Astrocyte (in vitro differentiated cells and primary cell): ENCODE measurements around the gene ANKRD28. TPM values are rescaled to one million over a fixed set of nuclear protein-coding genes. Genes with fewer than 3 reads are reported as not detected.

ENCODE experiments used
- DNase-seq: peaks from one replicate; pipeline ENCODE4 v3.0.0-alpha.2; 2010; ENCODE audit warnings: low read depth
- FAIRE-seq: peaks from 2 replicates; lab custom pipeline; 2011; peaks lifted over from hg19 to GRCh38; lab: Jason Lieb, UNC
- H2AFZ ChIP-seq: 2 replicates; pipeline ENCODE4 v1.6.0; 2012; ENCODE audit warnings: low read depth, low read length, inconsistent platforms
- H3K27ac ChIP-seq: 2 replicates; pipeline ENCODE4 v1.5.1; 2011; ENCODE audit warnings: low read depth, low read length, inconsistent platforms
- H3K27me3 ChIP-seq: 2 replicates; pipeline ENCODE4 v1.6.0; 2011; ENCODE audit warnings: low read length, inconsistent platforms; ENCODE audit not compliant: insufficient read depth
- H3K36me3 ChIP-seq: 2 replicates; pipeline ENCODE4 v1.5.1; 2011; ENCODE audit warnings: low read length, inconsistent platforms; ENCODE audit not compliant: insufficient read depth
- H3K4me1 ChIP-seq: 2 replicates; pipeline ENCODE4 v1.5.1; 2011; ENCODE audit warnings: low read length, inconsistent platforms; ENCODE audit not compliant: insufficient read depth
- H3K4me2 ChIP-seq: 2 replicates; pipeline ENCODE4 v1.6.0; 2012; ENCODE audit warnings: low read length, inconsistent platforms
- H3K4me3 ChIP-seq: 2 replicates; pipeline ENCODE4 v1.5.1; 2011; ENCODE audit warnings: low read depth, mild to moderate bottlenecking, low read length, inconsistent platforms; ENCODE audit not compliant: insufficient read depth
- H3K79me2 ChIP-seq: 2 replicates; pipeline ENCODE4 v1.6.0; 2012; ENCODE audit warnings: mild to moderate bottlenecking, low read length, inconsistent platforms; ENCODE audit not compliant: insufficient read depth
- H3K9ac ChIP-seq: 2 replicates; pipeline ENCODE4 v1.6.0; 2012; ENCODE audit warnings: mild to moderate bottlenecking, low read length, inconsistent platforms
- H3K9me3 ChIP-seq: 2 replicates; pipeline ENCODE4 v1.5.1; 2012; ENCODE audit warnings: low read depth, mild to moderate bottlenecking, low read length, inconsistent platforms; ENCODE audit not compliant: insufficient read depth
- H4K20me1 ChIP-seq: 2 replicates; pipeline ENCODE4 v1.6.0; 2012; ENCODE audit warnings: low read length, inconsistent platforms; ENCODE audit not compliant: insufficient read depth
- H3K27ac Mint-ChIP-seq: one replicate; pipeline ENCODE4 v1.8.0; 2021; ENCODE audit warnings: mild to moderate bottlenecking, mixed read lengths; ENCODE audit not compliant: unreplicated experiment
- H3K27me3 Mint-ChIP-seq: one replicate; pipeline ENCODE4 v1.8.0; 2021; ENCODE audit warnings: low read depth, mixed read lengths; ENCODE audit not compliant: unreplicated experiment
- H3K36me3 Mint-ChIP-seq: one replicate; pipeline ENCODE4 v1.8.0; 2021; ENCODE audit warnings: low read depth, mixed read lengths; ENCODE audit not compliant: unreplicated experiment
- H3K4me1 Mint-ChIP-seq: one replicate; pipeline ENCODE4 v1.8.0; 2021; ENCODE audit warnings: low read depth, mixed read lengths; ENCODE audit not compliant: unreplicated experiment
- H3K4me3 Mint-ChIP-seq: one replicate; pipeline ENCODE4 v1.8.0; 2021; ENCODE audit warnings: mild to moderate bottlenecking, moderate library complexity, mixed read lengths; ENCODE audit not compliant: unreplicated experiment
- H3K9me3 Mint-ChIP-seq: one replicate; pipeline ENCODE4 v1.8.0; 2021; ENCODE audit warnings: mild to moderate bottlenecking, mixed read lengths; ENCODE audit not compliant: unreplicated experiment
- EZH2 ChIP-seq: IDR thresholded peaks from 2 replicates; pipeline ENCODE4 v1.6.1; 2012; ENCODE audit warnings: mild to moderate bottlenecking, low read length, inconsistent platforms; ENCODE audit not compliant: insufficient read depth
- total RNA-seq: library from RNA; stranded (reverse); gene quantifications from 2 replicates; pipeline ENCODE4 v1.2.1, GENCODE V29; 2021
- TF ChIP-seq, protein P1 (sequence below): IDR thresholded peaks from 2 replicates; pipeline ENCODE4 v1.5.1; 2011; ENCODE audit warnings: low read depth, mild to moderate bottlenecking, inconsistent platforms, low read length, moderate library complexity; ENCODE audit not compliant: insufficient read depth

ANKRD28 gene
- total RNA-seq, 1 donor from 2014 or later, result 61.3 TPM

GRCh38 chr3:15693355-15693754, 104.4 kb downstream of the ANKRD28 start:
- Histone ChIP-seq H3K4me3 (no peak overlapping the region), H3K36me3 (peaks cover 21% of the 10 kb centered on the region), H3K4me1 (no peaks in the 10 kb centered on the region), H3K4me2 (no peak overlapping the region), H2AFZ (no peak overlapping the region), H4K20me1 (no peaks in the 10 kb centered on the region), H3K79me2 (no peaks in the 10 kb centered on the region), H3K27me3 (no peaks in the 10 kb centered on the region), H3K9ac (no peak overlapping the region), H3K9me3 (no peaks in the 10 kb centered on the region), H3K27ac (no peak overlapping the region)
- no peaks in the 10 kb centered on the region for H3K9me3 Mint-ChIP-seq
- DNase-seq, result peak; percentile 12
- no peaks in the 10 kb centered on the region for H3K4me1 Mint-ChIP-seq
- FAIRE-seq, result no peak
- no peaks in the 10 kb centered on the region for H3K27me3 Mint-ChIP-seq
- H3K4me3 Mint-ChIP-seq, result no peak overlapping the region
- TF ChIP-seq, protein P1, sequence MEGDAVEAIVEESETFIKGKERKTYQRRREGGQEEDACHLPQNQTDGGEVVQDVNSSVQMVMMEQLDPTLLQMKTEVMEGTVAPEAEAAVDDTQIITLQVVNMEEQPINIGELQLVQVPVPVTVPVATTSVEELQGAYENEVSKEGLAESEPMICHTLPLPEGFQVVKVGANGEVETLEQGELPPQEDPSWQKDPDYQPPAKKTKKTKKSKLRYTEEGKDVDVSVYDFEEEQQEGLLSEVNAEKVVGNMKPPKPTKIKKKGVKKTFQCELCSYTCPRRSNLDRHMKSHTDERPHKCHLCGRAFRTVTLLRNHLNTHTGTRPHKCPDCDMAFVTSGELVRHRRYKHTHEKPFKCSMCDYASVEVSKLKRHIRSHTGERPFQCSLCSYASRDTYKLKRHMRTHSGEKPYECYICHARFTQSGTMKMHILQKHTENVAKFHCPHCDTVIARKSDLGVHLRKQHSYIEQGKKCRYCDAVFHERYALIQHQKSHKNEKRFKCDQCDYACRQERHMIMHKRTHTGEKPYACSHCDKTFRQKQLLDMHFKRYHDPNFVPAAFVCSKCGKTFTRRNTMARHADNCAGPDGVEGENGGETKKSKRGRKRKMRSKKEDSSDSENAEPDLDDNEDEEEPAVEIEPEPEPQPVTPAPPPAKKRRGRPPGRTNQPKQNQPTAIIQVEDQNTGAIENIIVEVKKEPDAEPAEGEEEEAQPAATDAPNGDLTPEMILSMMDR, result peak; percentile 26
- no peak for TF ChIP-seq EZH2
- no peak overlapping the region for H3K27ac Mint-ChIP-seq
- peaks cover 8% of the 10 kb centered on the region for H3K36me3 Mint-ChIP-seq

DNA sequence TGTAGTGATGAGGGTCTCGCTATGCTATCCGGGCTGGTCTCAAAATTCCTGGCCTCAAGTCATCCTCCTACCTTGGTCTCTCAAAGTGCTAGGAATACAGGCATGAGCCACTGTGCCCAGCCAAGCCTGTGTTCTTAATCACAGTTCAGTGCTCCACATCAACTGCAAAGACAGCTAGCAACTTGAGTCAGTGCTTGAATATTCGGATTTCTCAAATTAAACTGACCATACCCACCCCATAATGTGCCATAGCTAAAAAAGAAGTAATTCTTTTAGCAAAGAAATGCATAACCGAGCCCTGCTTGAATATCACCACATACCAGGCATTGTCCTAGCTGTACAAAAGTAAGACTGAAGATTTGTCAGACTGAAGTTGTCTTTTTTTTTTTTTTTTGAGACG, 107.0 kb downstream of the ANKRD28 start:
- H2AFZ ChIP-seq, result no peak overlapping the region
- no peak overlapping the region for H3K9ac ChIP-seq
- H3K4me3 ChIP-seq, result no peak overlapping the region
- H3K79me2 ChIP-seq, result no peaks in the 10 kb centered on the region
- H3K27me3 Mint-ChIP-seq, result no peaks in the 10 kb centered on the region
- no peaks in the 10 kb centered on the region for H3K9me3 Mint-ChIP-seq
- DNase-seq (no peak), FAIRE-seq (no peak)
- H3K36me3 ChIP-seq, result peaks cover 28% of the 10 kb centered on the region
- H3K27ac ChIP-seq, result no peak overlapping the region
- H3K4me3 Mint-ChIP-seq, result no peak overlapping the region
- peaks cover 12% of the 10 kb centered on the region for H3K36me3 Mint-ChIP-seq
- no peak overlapping the region for H3K4me2 ChIP-seq
- no peaks in the 10 kb centered on the region for H3K4me1 ChIP-seq
- H3K4me1 Mint-ChIP-seq, result no peaks in the 10 kb centered on the region
- no peak overlapping the region for H3K27ac Mint-ChIP-seq
- no peaks in the 10 kb centered on the region for H3K9me3 ChIP-seq
- H4K20me1 ChIP-seq, result no peaks in the 10 kb centered on the region
- no peak for TF ChIP-seq EZH2
- TF ChIP-seq, protein P1, result no peak
- no peaks in the 10 kb centered on the region for H3K27me3 ChIP-seq

DNA sequence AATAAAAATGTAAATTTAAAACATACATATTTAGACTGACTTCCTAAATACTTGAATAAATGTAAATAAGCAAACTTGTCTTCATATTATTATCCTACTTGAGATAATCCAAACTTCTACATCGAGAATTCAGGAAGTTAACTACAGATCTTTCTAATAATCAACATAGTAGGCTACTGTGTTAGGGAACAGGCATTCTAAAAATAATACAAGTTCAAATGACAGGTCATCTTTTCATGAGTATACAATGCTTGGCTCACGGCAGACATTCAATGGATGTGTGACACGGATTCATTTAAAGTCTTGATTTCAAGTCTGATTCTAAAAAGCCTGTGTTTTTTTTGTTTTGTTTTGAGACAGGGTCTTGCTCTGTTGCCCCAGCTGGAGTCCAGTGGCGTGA, 107.5 kb downstream of the ANKRD28 start:
- Mint-ChIP-seq H3K4me1 (no peaks in the 10 kb centered on the region), H3K36me3 (peaks cover 12% of the 10 kb centered on the region)

More for the DNA sequence above, 107.5 kb downstream of the ANKRD28 start:
- H3K27ac ChIP-seq, result no peak overlapping the region
- H3K27me3 Mint-ChIP-seq, result no peaks in the 10 kb centered on the region
- no peaks in the 10 kb centered on the region for H3K79me2 ChIP-seq
- no peak overlapping the region for H3K9ac ChIP-seq
- no peak overlapping the region for H3K4me3 Mint-ChIP-seq
- FAIRE-seq, result no peak
- H3K36me3 ChIP-seq, result peaks cover 30% of the 10 kb centered on the region
- no peaks in the 10 kb centered on the region for H3K4me1 ChIP-seq
- TF ChIP-seq, protein P1, result no peak
- no peak for TF ChIP-seq EZH2
- H3K9me3 ChIP-seq, result no peaks in the 10 kb centered on the region
- no peak overlapping the region for H2AFZ ChIP-seq
- H3K4me3 ChIP-seq, result no peak overlapping the region
- no peak overlapping the region for H3K4me2 ChIP-seq
- H3K27ac Mint-ChIP-seq, result no peak overlapping the region
- H3K9me3 Mint-ChIP-seq, result no peaks in the 10 kb centered on the region
- no peaks in the 10 kb centered on the region for H3K27me3 ChIP-seq
- H4K20me1 ChIP-seq, result no peaks in the 10 kb centered on the region
- DNase-seq, result no peak
